Neuron (in vitro differentiated cells): ENCODE measurements around the gene GRAMD2A.

Experiments used
- H2AFZ ChIP-seq: one replicate; pipeline ENCODE4 v1.6.1; 2013; ENCODE audit warnings: low read depth, mild to moderate bottlenecking, inconsistent platforms, low read length, moderate library complexity
- H3K27me3 ChIP-seq: one replicate; pipeline ENCODE4 v1.6.1; 2013; ENCODE audit warnings: low read length; ENCODE audit not compliant: insufficient read depth
- H3K36me3 ChIP-seq: one replicate; pipeline ENCODE4 v1.6.1; 2013; ENCODE audit warnings: low read length; ENCODE audit not compliant: insufficient read depth
- H3K4me1 ChIP-seq: one replicate; pipeline ENCODE4 v1.6.1; 2013; ENCODE audit warnings: low read length; ENCODE audit not compliant: insufficient read depth
- H3K4me3 ChIP-seq: 2 replicates; pipeline ENCODE4 v1.5.1; 2013; ENCODE audit warnings: mild to moderate bottlenecking, low read length, moderate library complexity
- H3K9me3 ChIP-seq: one replicate; pipeline ENCODE4 v1.6.1; 2013; ENCODE audit warnings: low read length

Gene GRAMD2A

GRCh38 chr15:72118017-72118978, 79.3 kb downstream of the GRAMD2A start, which contains the start of the genes MYO9A and SENP8:
Gene MYO9A, minus strand, starts transcription at chr15:72118150. Its CDS starts 71,587 bp downstream, at chr15:72046563.
Gene SENP8, plus strand, starts transcription at chr15:72118403. Its CDS starts 21,221 bp downstream, at chr15:72139624.
- Histone ChIP-seq H3K4me1 (peaks cover 19% of the 10 kb centered on the region), H3K4me3 (peak within 1 kb of the TSS; percentile 82), H3K36me3 (no peaks in the 10 kb centered on the region), H2AFZ (peak within 1 kb of the TSS; percentile 96), H3K27me3 (no peaks in the 10 kb centered on the region), H3K9me3 (no peaks in the 10 kb centered on the region)

GRCh38 chr15:72117486-72118016, 80.0 kb downstream of the GRAMD2A start:
- Histone ChIP-seq H3K9me3 (no peaks in the 10 kb centered on the region), H2AFZ (peak overlapping the region; percentile 96), H3K4me1 (peaks cover 19% of the 10 kb centered on the region), H3K27me3 (no peaks in the 10 kb centered on the region), H3K36me3 (no peaks in the 10 kb centered on the region), H3K4me3 (peak overlapping the region; percentile 82)

GRCh38 chr15:72116731-72117485, 80.7 kb downstream of the GRAMD2A start:
- peaks cover 19% of the 10 kb centered on the region for H3K4me1 ChIP-seq
- no peaks in the 10 kb centered on the region for H3K9me3 ChIP-seq
- no peaks in the 10 kb centered on the region for H3K36me3 ChIP-seq
- H2AFZ ChIP-seq: peak overlapping the region; percentile 96
- H3K27me3 ChIP-seq: no peaks in the 10 kb centered on the region
- peak overlapping the region; percentile 82 for H3K4me3 ChIP-seq

GRCh38 chr15:72113347-72114031, 84.1 kb downstream of the GRAMD2A start:
- H2AFZ ChIP-seq: no peak overlapping the region
- no peak overlapping the region for H3K4me3 ChIP-seq
- no peaks in the 10 kb centered on the region for H3K36me3 ChIP-seq
- no peaks in the 10 kb centered on the region for H3K9me3 ChIP-seq
- peaks cover 12% of the 10 kb centered on the region for H3K4me1 ChIP-seq
- H3K27me3 ChIP-seq: no peaks in the 10 kb centered on the region

GRCh38 chr15:72112805-72113204, 84.8 kb downstream of the GRAMD2A start:
- H3K36me3 ChIP-seq: no peaks in the 10 kb centered on the region
- H3K4me3 ChIP-seq: no peak overlapping the region
- H3K9me3 ChIP-seq: no peaks in the 10 kb centered on the region
- no peak overlapping the region for H2AFZ ChIP-seq
- H3K4me1 ChIP-seq: peaks cover 12% of the 10 kb centered on the region
- no peaks in the 10 kb centered on the region for H3K27me3 ChIP-seq

- peaks cover 12% of the 10 kb centered on the region for H3K4me1 ChIP-seq
- H3K9me3 ChIP-seq: no peaks in the 10 kb centered on the region
- no peaks in the 10 kb centered on the region for H3K27me3 ChIP-seq
- no peak overlapping the region for H2AFZ ChIP-seq
- H3K36me3 ChIP-seq: no peaks in the 10 kb centered on the region
- H3K4me3 ChIP-seq: no peak overlapping the region
These were observed 85.5 kb downstream of the GRAMD2A start for GRCh38 chr15:72112116-72112515.

- Histone ChIP-seq H3K4me3 (no peak overlapping the region), H3K9me3 (no peaks in the 10 kb centered on the region), H3K4me1 (peaks cover 2% of the 10 kb centered on the region), H3K27me3 (no peaks in the 10 kb centered on the region), H3K36me3 (no peaks in the 10 kb centered on the region), H2AFZ (no peak overlapping the region)
These were observed 87.2 kb downstream of the GRAMD2A start for GRCh38 chr15:72110355-72110754.
